Mucosa of descending colon (tissue), 3 donors: Measurements from ENCODE around the gene CUL7. TPM values are rescaled to one million over a fixed set of nuclear protein-coding genes. Genes with fewer than 3 reads are reported as not detected.
A peak's percentile ranks its signal among the peaks of the same experiment; 100 is the strongest.
"Not testable (repeated sequence)": the region's sequence is repeated elsewhere in the genome, so short reads cannot be mapped to it uniquely, and the experiment has no call there.

Experiments
- ATAC-seq: fragments of 200-7000 bp; cut with Tn5 transposase; one replicate; pipeline ENCODE4 v1.9.1; 2020; ENCODE audit warnings: mild to moderate bottlenecking, moderate library complexity
- DNase-seq, 3 donors: peaks; one replicate each; pipeline ENCODE4 v3.0.0-alpha.2; 2020
- H3K36me3 ChIP-seq: fragments of 200-600 bp; one replicate; pipeline ENCODE4 v1.8.0; 2021; ENCODE audit warnings: low read depth, mild to moderate bottlenecking
- H3K4me1 ChIP-seq: fragments of 200-600 bp; one replicate; pipeline ENCODE4 v1.8.0; 2021; ENCODE audit warnings: low read depth, mild to moderate bottlenecking
- H3K4me3 ChIP-seq: fragments of 200-600 bp; one replicate; pipeline ENCODE4 v1.8.0; 2021; ENCODE audit warnings: mild to moderate bottlenecking
- H3K9me3 ChIP-seq: fragments of 200-600 bp; one replicate; pipeline ENCODE4 v1.8.0; 2021; ENCODE audit warnings: mild to moderate bottlenecking
- CTCF ChIP-seq: fragments of 200-600 bp; IDR thresholded peaks from one replicate; pipeline ENCODE4 v1.8.0; 2022; ENCODE audit warnings: antibody characterized with exemption, mild to moderate bottlenecking
- intact Hi-C, 2 donors: fragments of 100-400 bp; cut with DNase I in 1 of 2; cut with micrococcal nuclease in 1 of 2; formaldehyde crosslinking; loops; one replicate each; pipeline versions ENCODE4 v1.11.0 to v1.11.1; 2022; cut with DNase I, micrococcal nuclease
- total RNA-seq, 3 donors: library from RNA; stranded (reverse); fragmentation: NEBNext Ultra II Directional in 2 of 3; extraction: Animal tissue kit (Norgen Biotek cat#: 25700) in 2 of 3; gene quantifications; one replicate each; pipeline versions ENCODE4 v1.2.1 to v1.2.4, GENCODE V29; 2021 to 2023
- donor health status: DM: no; HTN: no; CAD: no; lungs with moderate emphysema.
- donor health status: DM: no; HTN: no; CAD: no.
- donor health status: DM: no; HTN: yes; CAD: no.

The CUL7 gene
- total RNA-seq, 3 donors from 2014 or later: 15.1 to 16.2 (median 15.3) TPM

DNA sequence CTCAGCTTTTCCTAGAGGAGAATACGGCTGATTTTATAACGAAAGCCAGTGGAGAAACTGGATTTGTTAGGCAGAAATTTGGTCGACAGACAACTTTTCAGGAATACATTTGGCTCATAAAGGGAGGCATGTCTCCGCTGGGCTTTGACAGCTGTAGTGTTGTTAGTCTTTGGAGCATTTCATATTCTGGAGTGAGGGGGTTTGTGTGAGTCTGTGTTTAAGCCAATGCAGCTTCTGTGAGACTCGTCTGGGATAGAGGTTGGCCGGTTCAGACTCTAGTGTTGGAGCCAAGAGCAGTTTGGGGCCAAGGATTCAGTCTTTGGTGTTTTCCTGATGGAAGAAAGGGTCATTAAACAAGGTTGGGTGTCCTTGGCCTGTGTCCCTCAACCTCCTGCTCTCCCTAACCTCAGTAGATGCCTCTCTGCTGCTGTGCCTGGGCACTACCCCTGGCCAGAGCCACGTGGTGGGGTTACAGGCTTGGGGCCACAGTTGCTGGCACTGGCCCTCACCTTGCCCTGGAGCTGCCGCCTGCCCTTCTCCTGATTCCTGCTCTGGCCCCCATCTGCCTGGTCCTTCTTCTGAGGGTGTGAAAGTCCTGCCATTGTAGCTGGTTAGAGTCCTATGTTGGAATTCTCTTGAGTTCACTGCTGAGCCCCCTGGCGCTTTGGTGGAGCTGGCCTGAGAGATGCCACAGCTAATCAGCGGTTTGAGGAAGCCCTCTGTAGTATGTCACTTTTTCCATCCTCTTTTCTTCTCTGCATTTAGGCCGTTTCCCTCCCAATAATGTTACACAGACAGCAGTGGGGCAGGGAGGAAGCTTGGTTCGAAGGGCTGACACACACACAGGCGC, 29.4 kb upstream of the CUL7 start:
- no peak for TF ChIP-seq CTCF
- intact Hi-C loops: no loop called here
- Histone ChIP-seq H3K36me3 (no peaks in the 10 kb centered on the region), H3K4me3 (no peak overlapping the region), H3K9me3 (no peaks in the 10 kb centered on the region), H3K4me1 (peaks cover 2% of the 10 kb centered on the region)
- DNase-seq: no peak
- ATAC-seq: no peak

DNA sequence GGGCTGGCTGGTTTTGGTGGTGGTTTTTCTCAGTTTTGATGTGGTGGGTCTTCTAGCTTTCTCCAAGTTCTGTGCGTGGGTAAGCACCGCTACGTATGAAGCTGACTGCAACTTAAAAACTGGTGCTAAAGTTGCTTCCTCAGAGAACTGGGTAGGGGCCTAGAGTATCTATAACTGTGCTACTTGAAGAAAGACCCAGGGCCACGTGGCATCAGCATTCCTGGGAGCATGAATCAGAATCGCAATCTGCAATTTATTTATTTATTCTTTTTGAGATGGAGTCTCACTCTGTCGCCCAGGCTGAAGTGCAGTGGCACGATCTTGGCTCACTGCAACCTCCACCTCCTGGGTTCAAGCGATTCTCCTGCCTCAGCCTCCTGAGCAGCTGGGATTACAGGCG, 28.3 kb upstream of the CUL7 start:
- H3K9me3 ChIP-seq, H3K4me3 ChIP-seq, DNase-seq, H3K4me1 ChIP-seq, ATAC-seq, H3K36me3 ChIP-seq, intact Hi-C loops: not testable (repeated sequence)

- Histone ChIP-seq H3K4me1 (peaks cover 5% of the 10 kb centered on the region), H3K36me3 (no peaks in the 10 kb centered on the region), H3K4me3 (no peak overlapping the region), H3K9me3 (no peaks in the 10 kb centered on the region)
- no peak for DNase-seq
- no peak for TF ChIP-seq CTCF
- intact Hi-C loops: no loop called here
- ATAC-seq: no peak
Observed at GRCh38 chr6:43081043-43081442, 27.4 kb upstream of the CUL7 start.

DNA sequence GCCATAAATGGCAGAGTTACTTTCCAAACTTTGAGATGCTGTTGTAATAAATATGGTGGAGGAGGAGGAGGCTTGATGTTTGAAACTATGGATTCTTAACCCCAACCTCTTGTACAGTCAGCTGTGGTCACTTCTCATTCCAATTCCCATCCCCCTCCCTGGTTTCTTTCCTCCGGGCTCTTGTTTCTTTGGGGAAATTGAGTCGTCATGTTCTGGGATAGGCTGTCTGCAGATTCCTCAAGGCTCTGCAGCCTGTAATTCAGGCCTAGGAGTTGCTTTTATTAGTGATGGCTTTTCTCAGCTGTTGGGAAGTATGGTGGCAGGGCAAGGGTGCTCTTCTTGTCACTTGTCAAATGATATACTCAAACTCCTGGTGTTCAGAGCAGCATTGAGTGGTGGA, 25.0 kb upstream of the CUL7 start:
- intact Hi-C loops: no loop called here
- no peak for TF ChIP-seq CTCF

DNA sequence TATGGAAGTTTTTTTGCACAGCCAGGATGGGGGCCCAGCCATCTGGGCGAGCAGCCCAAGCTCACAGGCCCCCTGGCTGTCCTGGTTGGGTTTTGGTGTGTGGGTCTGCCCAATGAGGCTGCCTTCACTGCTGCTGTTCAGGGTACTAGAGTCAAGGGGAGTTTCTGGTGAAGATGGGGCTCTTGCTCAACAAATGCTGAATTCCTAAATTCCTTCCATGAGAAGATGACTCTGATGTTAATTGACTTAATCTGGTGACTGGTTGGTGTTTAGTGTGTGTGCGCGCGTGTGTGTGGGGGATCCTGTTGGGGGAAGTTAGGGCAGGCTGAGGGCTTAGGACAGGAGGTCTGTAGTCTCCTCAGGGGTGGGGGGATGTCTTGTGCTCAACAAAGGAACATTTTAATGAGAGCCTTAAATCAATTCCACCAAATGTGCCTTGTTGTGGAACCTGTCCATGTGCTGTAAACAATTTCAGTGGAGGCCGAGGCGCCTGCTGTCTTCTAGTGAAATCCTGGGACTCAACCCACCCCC, 24.4 kb upstream of the CUL7 start:
- TF ChIP-seq CTCF: no peak
- H3K36me3 ChIP-seq: no peaks in the 10 kb centered on the region
- DNase-seq (no peak), ATAC-seq (no peak)
- peaks cover 9% of the 10 kb centered on the region for H3K4me1 ChIP-seq
- intact Hi-C loops: no loop called here
- H3K9me3 ChIP-seq: no peaks in the 10 kb centered on the region
- no peak overlapping the region for H3K4me3 ChIP-seq

More for the DNA sequence above, 25.0 kb upstream of the CUL7 start:
- no peaks in the 10 kb centered on the region for H3K36me3 ChIP-seq
- peaks cover 9% of the 10 kb centered on the region for H3K4me1 ChIP-seq
- no peaks in the 10 kb centered on the region for H3K9me3 ChIP-seq
- ATAC-seq: no peak
- no peak for DNase-seq
- H3K4me3 ChIP-seq: no peak overlapping the region

DNA sequence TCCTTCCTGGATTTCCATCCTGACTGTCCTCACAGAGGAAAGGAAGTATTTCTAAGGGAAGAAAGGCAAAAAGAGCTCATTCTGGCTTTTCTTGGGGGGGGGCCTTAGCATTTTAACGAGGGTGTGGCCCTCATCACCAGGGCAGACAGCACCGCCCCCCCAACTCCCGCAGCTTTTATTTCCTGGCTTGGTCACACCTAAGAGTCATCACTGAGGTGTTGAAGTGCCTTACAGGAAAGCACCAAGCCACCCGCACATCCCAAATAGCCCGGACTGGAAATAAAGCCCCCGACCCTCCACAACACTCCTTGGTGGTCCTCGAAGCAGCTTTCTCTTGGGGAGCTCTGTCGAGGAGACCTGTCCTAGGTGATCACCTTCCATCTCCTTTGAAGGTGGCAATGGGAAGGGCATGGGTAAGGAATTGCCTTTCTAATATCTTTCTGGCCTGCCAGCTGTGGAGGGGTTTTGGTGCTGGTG, 23.7 kb upstream of the CUL7 start:
- DNase-seq (no peak), ATAC-seq (peak; percentile 7)
- H3K9me3 ChIP-seq: no peaks in the 10 kb centered on the region
- H3K4me1 ChIP-seq: peaks cover 9% of the 10 kb centered on the region
- TF ChIP-seq CTCF: no peak
- intact Hi-C loops: no loop called here
- H3K4me3 ChIP-seq: no peak overlapping the region
- H3K36me3 ChIP-seq: no peaks in the 10 kb centered on the region
